Muscle layer of colon (tissue), 2 donors: ENCODE data around the gene PLIN5.

Source experiments
- H3K27ac ChIP-seq: one replicate; pipeline ENCODE4 v1.7.0; 2013; ENCODE audit warnings: low read depth, mild to moderate bottlenecking, low read length, moderate library complexity
- H3K27me3 ChIP-seq, 2 donors: one replicate each; pipeline ENCODE4 v1.7.0; 2013; ENCODE audit warnings: low read length in 2 of 2, mild to moderate bottlenecking in 2 of 2; ENCODE audit not compliant: insufficient read depth in 2 of 2, control insufficient read depth in 1 of 2
- H3K36me3 ChIP-seq: one replicate; pipeline ENCODE4 v1.7.0; 2013; ENCODE audit warnings: mild to moderate bottlenecking, low read length; ENCODE audit not compliant: insufficient read depth
- H3K4me1 ChIP-seq: one replicate; pipeline ENCODE4 v1.7.0; 2013; ENCODE audit warnings: mild to moderate bottlenecking, low read length; ENCODE audit not compliant: insufficient read depth
- H3K4me3 ChIP-seq, 2 donors: one replicate each; pipeline ENCODE4 v1.7.0; 2013; ENCODE audit warnings: low read length in 2 of 2, low read depth in 1 of 2, mild to moderate bottlenecking in 1 of 2, moderate library complexity in 1 of 2
- H3K9ac ChIP-seq: one replicate; pipeline ENCODE4 v1.7.0; 2013; ENCODE audit warnings: low read length
- H3K9me3 ChIP-seq: one replicate; pipeline ENCODE4 v1.7.0; 2013; ENCODE audit warnings: mild to moderate bottlenecking, low read length
- donor health status: abdominal sarcoma.
- donor health status: Adenocarcinoma of cecum.

PLIN5 gene

GRCh38 chr19:4534836-4535658 lies at the start of gene PLIN5:
PLIN5 (minus strand) TSS chr19:4535224; CDS start chr19:4534074, 1,150 bp downstream.
- no peaks in the 10 kb centered on the region for H3K36me3 ChIP-seq
- no peaks in the 10 kb centered on the region for H3K4me1 ChIP-seq
- H3K4me3 ChIP-seq = no peak within 1 kb of the TSS
- no peaks in the 10 kb centered on the region for H3K9me3 ChIP-seq
- no peak within 1 kb of the TSS for H3K27ac ChIP-seq
- H3K9ac ChIP-seq = no peak within 1 kb of the TSS
- H3K27me3 ChIP-seq = peaks cover 0 to 18% of the 10 kb centered on the region in 2 donors

GRCh38 chr19:4583961-4584669 lies 49.1 kb upstream of the PLIN5 start:
- Histone ChIP-seq H3K36me3 (no peaks in the 10 kb centered on the region), H3K27ac (no peak overlapping the region), H3K9me3 (no peaks in the 10 kb centered on the region), H3K27me3 (peaks cover 43 to 62% of the 10 kb centered on the region in 2 donors), H3K4me3 (peak overlapping the region in 1 of 2 donors; percentile 47), H3K9ac (no peak overlapping the region), H3K4me1 (peaks cover 7% of the 10 kb centered on the region)

GRCh38 chr19:4582980-4583842 lies 48.2 kb upstream of the PLIN5 start:
- Histone ChIP-seq H3K9me3 (no peaks in the 10 kb centered on the region), H3K27me3 (peaks cover 43 to 69% of the 10 kb centered on the region in 2 donors), H3K9ac (no peak overlapping the region), H3K4me3 (no peak overlapping the region), H3K4me1 (peaks cover 7% of the 10 kb centered on the region), H3K27ac (no peak overlapping the region), H3K36me3 (no peaks in the 10 kb centered on the region)

GRCh38 chr19:4581666-4582553 lies 46.9 kb upstream of the PLIN5 start:
- Histone ChIP-seq H3K27ac (no peak overlapping the region), H3K27me3 (peaks cover 43 to 79% of the 10 kb centered on the region in 2 donors), H3K9ac (no peak overlapping the region), H3K9me3 (no peaks in the 10 kb centered on the region), H3K4me1 (peaks cover 7% of the 10 kb centered on the region), H3K36me3 (no peaks in the 10 kb centered on the region), H3K4me3 (no peak overlapping the region)

- H3K27me3 ChIP-seq = peaks cover 39 to 78% of the 10 kb centered on the region in 2 donors
- H3K9me3 ChIP-seq = no peaks in the 10 kb centered on the region
- H3K36me3 ChIP-seq = no peaks in the 10 kb centered on the region
- no peak overlapping the region for H3K27ac ChIP-seq
- peaks cover 7% of the 10 kb centered on the region for H3K4me1 ChIP-seq
- no peak overlapping the region for H3K4me3 ChIP-seq
- no peak overlapping the region for H3K9ac ChIP-seq
Observed at GRCh38 chr19:4580961-4581665, 46.1 kb upstream of the PLIN5 start.

- Histone ChIP-seq H3K27me3 (peaks cover 41 to 77% of the 10 kb centered on the region in 2 donors), H3K4me1 (peaks cover 7% of the 10 kb centered on the region), H3K9me3 (no peaks in the 10 kb centered on the region), H3K9ac (no peak overlapping the region), H3K36me3 (no peaks in the 10 kb centered on the region), H3K27ac (no peak overlapping the region), H3K4me3 (no peak overlapping the region)
Observed at GRCh38 chr19:4580021-4580901, 45.2 kb upstream of the PLIN5 start.

- Histone ChIP-seq H3K4me3 (no peak overlapping the region), H3K27ac (no peak overlapping the region), H3K9ac (no peak overlapping the region), H3K4me1 (peaks cover 1% of the 10 kb centered on the region), H3K9me3 (no peaks in the 10 kb centered on the region), H3K36me3 (no peaks in the 10 kb centered on the region), H3K27me3 (peaks cover 33 to 68% of the 10 kb centered on the region in 2 donors)
Observed at GRCh38 chr19:4579389-4579788, 44.4 kb upstream of the PLIN5 start.

GRCh38 chr19:4578552-4579248 lies 43.7 kb upstream of the PLIN5 start:
- no peaks in the 10 kb centered on the region for H3K4me1 ChIP-seq
- peaks cover 33 to 61% of the 10 kb centered on the region in 2 donors for H3K27me3 ChIP-seq
- H3K27ac ChIP-seq = no peak overlapping the region
- no peaks in the 10 kb centered on the region for H3K36me3 ChIP-seq
- no peak overlapping the region for H3K9ac ChIP-seq
- H3K4me3 ChIP-seq = no peak overlapping the region
- H3K9me3 ChIP-seq = no peaks in the 10 kb centered on the region

- Histone ChIP-seq H3K27ac (no peak overlapping the region), H3K9me3 (no peaks in the 10 kb centered on the region), H3K36me3 (no peaks in the 10 kb centered on the region), H3K27me3 (peaks cover 27 to 53% of the 10 kb centered on the region in 2 donors), H3K4me1 (no peaks in the 10 kb centered on the region), H3K9ac (no peak overlapping the region), H3K4me3 (no peak overlapping the region)
Observed at GRCh38 chr19:4577020-4577782, 42.2 kb upstream of the PLIN5 start.
